HEK293T (cell line): Measurements from ENCODE around the gene FILIP1.

Experiments used
- ARNT ChIP-seq: fragments of 450-650 bp; IDR thresholded peaks from 2 replicates; pipeline ENCODE4 v1.6.1; 2017; ENCODE audit warnings: mild to moderate bottlenecking
- BHLHE40 ChIP-seq: fragments of 450-650 bp; IDR thresholded peaks from 2 replicates; pipeline ENCODE4 v1.6.1; 2016; ENCODE audit warnings: mild to moderate bottlenecking, moderate library complexity, borderline replicate concordance
- FOXA1 ChIP-seq: fragments of 450-650 bp; IDR thresholded peaks from 2 replicates; pipeline ENCODE4 v1.6.1; 2016; ENCODE audit warnings: mild to moderate bottlenecking
- FOXK2 ChIP-seq: fragments of 450-650 bp; IDR thresholded peaks from 2 replicates; pipeline ENCODE4 v1.6.1; 2016; ENCODE audit warnings: mild to moderate bottlenecking
- FOXM1 ChIP-seq: fragments of 450-650 bp; IDR thresholded peaks from 2 replicates; pipeline ENCODE4 v1.6.1; 2017; ENCODE audit warnings: mild to moderate bottlenecking, borderline replicate concordance
- HDGF ChIP-seq: fragments of 450-650 bp; IDR thresholded peaks from 2 replicates; pipeline ENCODE4 v1.6.1; 2017; ENCODE audit warnings: antibody characterized with exemption, borderline replicate concordance
- L3MBTL2 ChIP-seq: fragments of 450-650 bp; conservative IDR thresholded peaks from 2 replicates; pipeline ENCODE4 v1.6.1; 2016; ENCODE audit warnings: mild to moderate bottlenecking
- LEF1 ChIP-seq: fragments of 450-650 bp; IDR thresholded peaks from 2 replicates; pipeline ENCODE4 v1.6.1; 2017; ENCODE audit warnings: mild to moderate bottlenecking, borderline replicate concordance
- NFRKB ChIP-seq: fragments of 450-650 bp; IDR thresholded peaks from 2 replicates; pipeline ENCODE4 v1.6.1; 2016; ENCODE audit warnings: mild to moderate bottlenecking, moderate library complexity
- SUZ12 ChIP-seq: fragments of 450-650 bp; IDR thresholded peaks from 2 replicates; pipeline ENCODE4 v1.6.1; 2016; ENCODE audit warnings: mild to moderate bottlenecking
- TARDBP ChIP-seq: fragments of 450-650 bp; IDR thresholded peaks from 2 replicates; pipeline ENCODE4 v1.6.1; 2016
- ZNF384 ChIP-seq: fragments of 450-650 bp; IDR thresholded peaks from 2 replicates; pipeline ENCODE4 v1.6.1; 2016
- TF ChIP-seq, protein P1 (sequence below): fragments of 450-650 bp; IDR thresholded peaks from 2 replicates; pipeline ENCODE4 v1.6.1; 2016

DNA sequence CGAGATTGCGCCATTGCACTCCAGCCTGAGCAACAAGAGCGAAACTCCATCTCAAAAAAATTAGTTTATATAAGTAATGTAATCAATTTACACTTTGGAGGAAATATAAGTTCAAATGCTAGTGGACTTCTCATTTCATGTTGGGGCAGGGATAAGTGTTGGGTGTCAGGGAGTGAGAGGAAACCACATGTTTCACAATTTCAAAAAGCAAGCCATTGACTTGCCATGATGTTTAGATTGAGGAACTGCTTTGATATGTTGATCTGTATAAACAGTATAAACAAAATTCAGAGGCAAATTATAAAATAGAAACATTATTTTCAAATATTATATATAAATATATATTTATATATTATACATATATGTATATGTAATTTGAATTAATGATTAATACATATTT, 42.7 kb downstream of the FILIP1 start:
- no peak for TF ChIP-seq LEF1
- TF ChIP-seq TARDBP: no peak
- no peak for TF ChIP-seq SUZ12
- no peak for TF ChIP-seq ZNF384
- no peak for TF ChIP-seq FOXA1
- no peak for TF ChIP-seq HDGF
- no peak for TF ChIP-seq BHLHE40
- TF ChIP-seq NFRKB: no peak
- no peak for TF ChIP-seq FOXM1
- TF ChIP-seq FOXK2: no peak
- TF ChIP-seq, protein P1, sequence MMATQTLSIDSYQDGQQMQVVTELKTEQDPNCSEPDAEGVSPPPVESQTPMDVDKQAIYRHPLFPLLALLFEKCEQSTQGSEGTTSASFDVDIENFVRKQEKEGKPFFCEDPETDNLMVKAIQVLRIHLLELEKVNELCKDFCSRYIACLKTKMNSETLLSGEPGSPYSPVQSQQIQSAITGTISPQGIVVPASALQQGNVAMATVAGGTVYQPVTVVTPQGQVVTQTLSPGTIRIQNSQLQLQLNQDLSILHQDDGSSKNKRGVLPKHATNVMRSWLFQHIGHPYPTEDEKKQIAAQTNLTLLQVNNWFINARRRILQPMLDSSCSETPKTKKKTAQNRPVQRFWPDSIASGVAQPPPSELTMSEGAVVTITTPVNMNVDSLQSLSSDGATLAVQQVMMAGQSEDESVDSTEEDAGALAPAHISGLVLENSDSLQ: no peak
- TF ChIP-seq ARNT: no peak
- TF ChIP-seq L3MBTL2: no peak
